ENCODE data around the gene H6PD.

Gene H6PD

GRCh38 chr1:9242338-9242969, 7.9 kb downstream of the H6PD start:
- no peak for DNase-seq

DNA sequence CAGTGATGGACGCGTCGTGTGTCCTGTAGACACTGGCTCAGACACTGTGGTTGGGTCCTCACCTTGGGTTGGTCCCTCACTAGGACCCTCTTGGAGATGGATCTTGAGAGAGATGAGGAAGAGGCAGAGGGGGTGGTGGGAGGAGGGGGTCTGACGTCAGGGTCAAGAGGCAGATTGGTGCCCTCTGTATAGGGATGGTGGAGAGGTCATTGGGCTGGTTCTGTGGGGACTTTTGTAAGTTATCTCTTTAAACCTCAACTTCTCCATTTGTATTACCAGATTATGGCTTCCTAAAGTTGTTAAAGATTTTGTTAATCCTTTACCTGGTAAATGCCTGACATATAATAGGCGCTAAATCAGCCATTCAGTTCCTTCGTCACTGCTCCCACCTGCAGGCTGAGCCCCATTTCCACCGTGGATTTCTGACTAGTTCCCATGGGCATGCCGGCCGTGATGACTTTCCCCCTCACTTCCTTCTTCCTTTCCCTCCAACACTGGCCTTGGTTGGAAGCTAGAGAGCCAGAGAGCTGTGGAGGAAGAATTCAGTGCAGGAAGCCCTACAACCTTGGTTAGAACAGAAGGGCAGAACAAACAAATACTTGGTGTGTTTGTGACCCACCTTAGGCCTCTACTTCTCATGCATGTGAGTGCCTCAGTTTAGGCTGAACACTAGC, 8.6 kb downstream of the H6PD start:
- DNase-seq: no peak

GRCh38 chr1:9244501-9245229, 10.1 kb downstream of the H6PD start:
- no peak for DNase-seq

GRCh38 chr1:9245230-9245619, 10.7 kb downstream of the H6PD start:
- DNase-seq: no peak

GRCh38 chr1:9245661-9246060, 11.1 kb downstream of the H6PD start:
- DNase-seq: no peak

DNA sequence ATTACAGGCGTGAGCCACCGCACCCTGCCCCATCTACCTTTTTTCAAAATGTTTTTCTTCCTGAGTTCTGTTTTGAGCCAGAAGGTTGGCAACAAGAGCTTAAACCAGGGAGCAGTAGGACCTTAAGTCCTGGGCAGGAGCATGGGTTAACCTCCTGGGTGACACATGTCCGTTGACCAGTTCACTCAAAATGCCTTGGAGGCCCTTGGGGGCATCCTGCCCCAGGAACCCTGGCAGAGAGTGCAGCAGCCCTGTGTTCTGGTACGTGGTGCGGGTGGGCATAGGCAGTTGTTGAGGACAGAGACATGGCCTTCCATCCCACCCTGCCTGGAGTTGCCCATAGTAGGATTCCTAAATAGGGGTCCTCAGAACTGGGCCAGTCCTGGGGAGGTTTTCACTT, 11.6 kb downstream of the H6PD start:
- DNase-seq: no peak

GRCh38 chr1:9246841-9247785, 12.5 kb downstream of the H6PD start:
- no peak for DNase-seq

GRCh38 chr1:9247894-9248293, 13.3 kb downstream of the H6PD start:
- DNase-seq: no peak

- DNase-seq: no peak
Observed at GRCh38 chr1:9248341-9249262, 14.0 kb downstream of the H6PD start.

DNA sequence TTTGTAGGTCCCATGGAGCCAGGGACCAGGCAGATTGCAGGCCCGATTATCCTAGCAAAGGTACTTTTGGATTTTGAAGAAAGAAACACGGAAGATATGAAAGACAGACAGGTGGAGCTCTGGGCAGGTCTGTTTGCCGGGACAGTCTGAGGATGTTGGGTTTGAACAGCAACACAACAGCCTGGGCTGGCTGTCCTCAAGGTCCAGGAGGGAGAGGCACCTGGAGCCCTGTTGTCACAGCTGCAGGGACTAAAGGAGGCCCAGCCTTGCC, 14.6 kb downstream of the H6PD start:
- DNase-seq: no peak

GRCh38 chr1:9249534-9250410, 15.2 kb downstream of the H6PD start:
- DNase-seq: no peak

GRCh38 chr1:9250411-9251381, 16.1 kb downstream of the H6PD start:
- DNase-seq: no peak

DNA sequence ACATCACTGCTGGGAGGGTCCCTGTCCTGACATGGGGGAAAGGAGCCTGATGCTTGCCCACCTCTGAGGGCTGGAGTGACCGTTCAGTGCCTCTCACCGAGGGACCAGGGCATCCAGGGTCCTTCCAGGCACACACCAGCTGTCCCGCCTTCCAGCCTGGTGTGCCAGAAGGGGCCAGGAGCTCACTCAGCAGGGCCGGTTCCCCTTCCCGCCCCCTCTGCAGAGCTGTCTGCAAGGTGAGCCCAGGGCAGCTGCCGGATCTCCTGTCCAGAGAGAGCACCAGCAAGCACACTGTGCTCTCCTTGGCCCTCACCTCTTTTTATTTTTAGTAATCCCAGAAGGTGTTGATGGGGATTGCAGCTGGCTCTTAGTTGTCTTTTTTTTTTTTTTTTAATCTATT, 16.9 kb downstream of the H6PD start:
- no peak for DNase-seq

GRCh38 chr1:9253004-9253403, 18.4 kb downstream of the H6PD start:
- DNase-seq: no peak

DNA sequence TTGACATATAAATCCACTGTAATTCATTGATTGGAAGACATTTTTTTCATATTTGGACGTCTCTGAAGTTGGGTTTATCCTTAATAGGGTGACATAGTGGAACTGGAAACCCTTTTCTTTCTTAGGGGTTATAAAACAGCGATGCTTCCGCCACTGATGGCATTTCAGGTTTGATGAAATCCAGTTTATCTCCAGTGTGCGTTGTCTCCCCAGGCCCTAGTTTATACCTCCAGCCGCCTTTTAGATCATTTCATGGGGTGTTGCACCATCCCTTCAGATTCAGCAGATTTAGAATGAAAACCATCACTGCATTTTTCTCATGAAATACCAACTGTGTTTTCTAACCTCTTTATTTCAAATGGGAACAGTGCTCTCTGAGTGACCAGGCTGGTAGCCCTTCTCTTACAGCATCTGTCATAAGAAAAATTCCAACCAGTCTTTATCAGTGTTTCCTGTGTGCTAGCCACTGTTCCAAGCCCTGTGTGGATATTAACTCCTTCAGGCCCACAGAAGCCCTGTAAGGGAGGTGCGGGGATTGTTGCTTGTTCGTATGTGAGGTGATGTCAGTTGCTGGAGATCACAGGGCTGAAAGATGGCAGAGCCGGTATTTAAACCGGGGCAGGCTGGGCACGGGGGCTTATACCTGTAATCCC, 19.0 kb downstream of the H6PD start:
- DNase-seq: no peak

DNA sequence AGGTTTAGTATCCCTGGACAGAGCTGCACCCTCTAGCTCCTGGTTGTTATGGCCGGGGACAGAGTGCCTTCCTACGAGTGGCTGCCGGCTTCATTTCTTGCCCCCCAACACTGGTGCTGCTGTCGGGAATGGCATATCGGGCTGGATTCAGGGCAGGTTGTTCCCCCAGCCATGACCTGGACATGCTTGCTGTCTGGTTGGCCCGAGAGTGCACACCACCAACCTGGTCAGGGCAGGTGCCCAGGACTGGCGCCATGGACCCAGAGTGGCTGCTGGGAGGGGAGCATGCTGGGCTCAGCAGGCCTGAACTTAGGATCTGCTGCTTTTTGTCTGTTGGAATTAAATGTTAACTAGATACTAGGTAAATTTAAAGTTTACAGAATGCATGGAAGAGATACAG, 21.8 kb downstream of the H6PD start:
- no peak for DNase-seq

- no peak for DNase-seq
Observed at GRCh38 chr1:9257851-9258250, 23.3 kb downstream of the H6PD start.

DNA sequence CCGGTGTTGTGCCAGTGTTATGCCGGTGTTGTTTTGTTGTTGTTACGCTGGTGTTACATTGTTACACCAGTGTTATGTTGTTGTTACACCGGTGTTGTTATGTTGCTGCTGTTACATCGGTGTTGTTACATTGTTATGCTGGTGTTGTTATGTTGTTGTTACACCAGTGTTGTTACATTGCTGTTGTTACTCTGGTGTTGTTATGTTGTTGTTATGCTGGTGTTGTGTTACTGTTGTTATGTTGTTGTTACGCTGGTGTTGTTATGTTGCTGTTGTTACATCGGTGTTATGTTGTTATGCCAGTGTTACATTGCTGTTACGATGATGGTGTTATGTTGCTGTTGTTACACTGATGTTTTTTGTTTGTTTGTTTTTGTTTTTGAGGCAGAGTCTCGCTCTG, 24.1 kb downstream of the H6PD start:
- DNase-seq: no peak

DNA sequence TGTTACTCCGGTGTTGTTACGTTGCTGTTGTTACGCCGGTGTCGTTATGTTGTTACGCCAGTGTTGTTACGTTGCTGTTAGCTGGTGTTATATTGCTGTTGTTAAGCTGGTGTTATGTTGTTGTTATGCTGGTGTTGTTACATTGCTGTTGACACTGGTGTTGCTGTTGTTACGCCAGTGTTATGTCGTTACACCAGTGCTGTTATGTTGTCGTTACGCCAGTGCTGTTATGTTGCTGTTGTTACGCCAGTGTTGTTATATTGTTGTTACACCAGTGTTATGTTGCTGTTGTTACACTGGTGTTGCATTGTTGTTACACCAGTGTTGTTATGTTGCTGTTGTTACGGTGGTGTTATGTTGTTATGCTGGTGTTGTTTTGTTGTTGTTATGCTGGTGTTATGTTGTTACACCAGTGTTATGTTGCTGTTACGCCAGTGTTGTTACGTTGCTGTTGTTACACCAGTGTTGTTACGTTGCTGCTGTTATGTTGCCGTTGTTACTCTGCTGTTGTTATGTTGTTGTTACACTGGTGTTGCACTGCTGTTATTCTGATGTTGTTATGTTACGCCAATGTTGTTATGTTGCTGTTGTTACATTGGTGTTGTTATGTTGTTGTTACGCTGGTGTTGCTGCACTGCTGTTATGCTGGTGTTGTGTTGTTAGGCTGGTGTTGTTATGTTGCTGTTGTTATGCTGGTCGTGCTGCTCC, 25.6 kb downstream of the H6PD start:
- DNase-seq: no peak

Measured in activated CD4-positive, CD25-positive, alpha-beta regulatory T cell (primary cell).